IPS DF 19.7 (cell line): Measurements from ENCODE around the gene FBLN5.
"Not testable (repeated sequence)": the region's sequence is repeated elsewhere in the genome, so short reads cannot be mapped to it uniquely, and the experiment has no call there.

Experiments
- DNase-seq: peaks from one replicate; pipeline ENCODE4 v3.0.0-alpha.2; 2013; ENCODE audit warnings: low read depth, low spot score

Gene FBLN5

DNA sequence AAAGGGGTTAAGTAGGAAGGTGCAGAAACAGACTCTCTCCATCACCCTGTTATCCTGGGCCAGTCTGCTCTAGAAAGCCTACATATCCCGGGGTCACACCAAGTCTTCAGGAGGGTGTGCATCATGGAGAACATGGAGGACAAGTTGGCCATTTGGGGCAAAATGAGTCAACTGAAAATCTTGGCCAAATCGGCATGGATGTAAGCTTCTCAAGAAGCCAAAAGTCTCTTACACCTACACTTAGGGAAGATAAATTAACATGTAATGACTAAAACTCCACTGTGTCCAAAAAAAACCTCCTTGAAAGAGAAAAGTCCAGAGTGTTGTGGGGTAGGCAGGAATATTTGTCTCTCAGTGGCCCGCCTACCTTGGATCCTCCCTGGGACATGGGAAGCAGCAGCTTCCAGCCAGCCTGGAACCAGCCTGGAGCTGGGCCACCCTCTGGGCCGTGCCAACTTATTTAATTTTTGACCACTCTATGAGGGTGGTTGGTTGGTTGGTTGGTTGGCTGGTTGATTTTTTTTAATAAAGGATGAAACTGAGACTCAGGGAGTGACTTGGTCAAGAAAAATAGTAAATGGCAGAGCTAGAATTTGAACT, 62.3 kb downstream of the FBLN5 start:
- DNase-seq: no peak

DNA sequence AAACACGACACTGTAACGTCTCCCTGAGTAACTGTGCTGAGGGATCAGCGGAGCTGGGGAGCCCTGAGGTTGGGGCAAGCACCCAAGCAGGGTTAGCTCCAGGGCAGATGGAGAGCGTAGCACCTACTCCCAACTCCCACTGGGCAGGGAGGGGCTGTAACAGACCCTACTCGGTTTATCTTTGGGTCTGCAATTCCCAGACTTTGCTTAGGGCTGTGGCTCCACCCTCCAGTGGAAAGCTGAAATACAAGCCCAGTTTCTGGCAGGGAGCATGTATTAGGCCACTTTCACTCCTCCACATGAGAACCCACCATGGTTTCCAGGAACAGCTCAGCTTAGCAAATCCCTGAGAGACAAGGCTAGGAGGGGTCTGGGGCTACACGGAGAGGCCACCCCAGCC, 62.8 kb downstream of the FBLN5 start:
- no peak for DNase-seq

DNA sequence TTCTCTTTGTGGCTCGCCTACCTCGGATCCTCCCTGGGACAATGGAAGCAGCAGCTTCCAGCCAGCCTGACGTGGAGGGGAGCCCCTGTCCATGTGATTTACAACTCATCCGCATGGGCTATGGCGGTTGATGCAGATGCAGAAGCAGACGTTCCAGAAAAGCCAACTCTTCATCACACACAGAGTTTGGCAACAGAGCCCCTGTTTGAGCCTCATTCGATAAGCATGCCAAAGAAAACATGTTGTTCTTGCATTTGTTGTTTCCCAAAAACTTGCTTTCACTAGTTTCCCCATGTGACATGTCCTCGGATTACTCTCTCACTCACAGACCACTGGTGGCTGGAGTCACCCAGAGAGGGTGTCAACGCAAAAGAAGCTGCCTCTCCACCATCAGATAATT, 63.7 kb downstream of the FBLN5 start:
- DNase-seq: no peak

DNA sequence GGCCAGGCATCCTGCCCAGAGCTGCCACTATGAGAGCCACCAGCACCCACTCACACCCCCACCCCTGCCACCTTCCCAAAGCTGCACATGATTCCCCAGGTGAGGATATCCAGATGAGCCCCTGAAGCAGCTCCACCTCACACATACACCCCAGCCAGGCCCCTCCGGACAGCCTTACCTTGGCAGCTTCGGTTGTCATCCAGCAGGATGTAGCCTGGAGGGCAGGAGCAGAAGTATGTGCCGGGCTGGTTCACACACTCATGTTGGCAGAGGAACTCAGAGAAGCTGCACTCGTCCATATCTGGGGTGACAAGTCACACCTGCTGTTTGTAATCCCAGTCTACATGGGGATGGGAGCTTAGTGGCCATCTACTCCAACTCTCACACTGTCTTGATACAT, 64.7 kb downstream of the FBLN5 start:
- DNase-seq: no peak

DNA sequence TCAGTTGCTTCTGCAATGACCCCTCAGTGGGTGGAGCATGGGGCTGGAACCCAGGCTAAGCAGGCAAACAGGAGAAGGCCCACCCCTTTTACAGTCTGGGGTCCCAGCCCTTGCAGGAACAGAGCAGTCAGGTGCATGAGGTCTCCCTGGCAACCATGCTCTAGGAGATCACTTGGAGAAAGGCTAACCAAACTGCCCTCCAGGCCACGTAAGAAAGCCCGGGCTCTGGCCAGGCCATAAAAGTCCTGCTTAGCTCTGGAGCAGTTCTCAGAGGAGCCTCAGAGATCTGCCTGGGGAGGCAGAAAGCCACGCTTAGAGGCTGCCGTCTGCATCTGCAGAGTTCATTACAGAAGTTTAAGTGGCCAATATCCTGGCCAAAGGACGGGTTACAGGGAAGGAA, 65.1 kb downstream of the FBLN5 start:
- DNase-seq: no peak

DNA sequence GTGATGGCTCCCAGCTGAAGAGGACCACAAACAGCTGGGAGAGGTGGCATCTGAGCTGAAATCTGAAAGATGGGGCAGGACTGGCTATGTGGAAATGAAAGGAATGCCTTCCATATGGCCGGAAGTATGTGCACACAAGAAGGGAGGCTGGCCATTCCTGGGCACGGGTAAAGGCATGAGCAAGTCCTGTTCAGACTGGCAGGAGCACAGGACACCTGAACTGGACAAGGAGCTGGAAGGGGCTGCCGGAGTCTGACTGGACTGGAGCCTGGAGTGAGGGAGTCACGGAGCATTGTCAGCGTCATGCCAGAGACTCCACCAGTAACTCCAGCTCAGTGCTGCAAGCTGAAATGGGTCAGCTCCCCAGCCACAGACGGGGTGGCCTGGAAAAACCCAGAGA, 68.3 kb downstream of the FBLN5 start:
- no peak for DNase-seq

DNA sequence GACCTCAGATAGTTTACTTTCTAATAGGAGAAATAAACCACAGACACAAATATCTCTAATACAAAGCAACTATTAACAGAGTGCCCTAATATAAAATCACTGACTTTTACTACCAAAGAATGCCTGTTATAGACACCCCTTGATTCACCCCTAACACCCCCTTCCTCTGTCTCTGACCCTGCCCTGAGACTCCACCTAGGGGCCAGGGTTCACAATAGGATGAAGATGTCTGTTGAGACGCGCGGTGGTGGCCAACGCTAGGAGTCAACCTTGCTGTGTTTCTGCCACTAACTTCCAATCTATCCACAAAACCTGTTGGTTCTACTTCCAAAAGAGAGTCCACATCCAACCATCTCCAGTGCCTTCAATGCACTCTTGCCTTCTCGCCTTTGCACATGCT, 69.2 kb downstream of the FBLN5 start:
- DNase-seq: no peak

DNA sequence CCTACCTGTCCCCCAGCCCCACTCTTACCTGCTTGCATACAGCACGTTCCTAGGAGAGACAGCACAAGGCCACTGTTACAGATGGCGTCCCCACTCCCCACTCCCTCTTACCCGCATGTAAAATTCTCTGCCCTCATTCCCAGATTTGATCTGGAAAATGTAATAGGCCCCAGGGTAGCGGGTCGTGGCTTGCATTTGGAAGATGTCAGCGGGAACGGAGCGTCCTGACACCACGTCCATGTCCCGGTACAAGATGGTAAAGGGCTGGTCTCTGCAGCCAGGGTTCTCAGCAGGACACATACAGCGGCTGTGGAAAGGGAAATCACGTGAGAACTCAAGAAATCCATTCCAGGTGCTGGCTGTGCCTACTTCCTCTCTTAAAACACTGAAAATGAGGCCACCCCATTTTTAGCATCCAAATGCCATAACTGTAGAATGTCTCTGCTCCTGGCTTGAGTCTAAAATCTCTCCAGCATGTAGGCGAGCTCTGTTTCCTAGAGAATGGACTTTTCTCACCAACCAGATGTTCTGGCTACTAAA, 70.0 kb downstream of the FBLN5 start:
- no peak for DNase-seq

DNA sequence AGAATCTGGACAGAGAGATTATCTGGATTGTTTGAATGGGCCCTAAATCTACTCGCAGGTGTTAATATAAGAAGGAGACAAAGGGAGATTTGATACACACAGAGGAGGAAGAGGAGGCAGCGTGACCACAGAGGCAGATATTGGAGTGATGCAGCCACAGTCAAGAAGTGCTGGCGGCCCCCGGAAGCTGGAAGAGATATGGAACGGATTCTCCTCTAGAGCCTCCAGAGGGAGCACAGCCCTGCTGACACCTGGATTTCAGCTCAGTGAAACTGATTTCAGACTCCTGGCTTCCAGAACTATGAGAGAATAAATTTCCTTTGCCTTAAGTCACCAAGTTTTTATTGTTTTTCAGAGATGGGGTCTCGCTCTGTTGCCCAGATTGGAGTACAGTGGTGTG, 71.0 kb downstream of the FBLN5 start:
- no peak for DNase-seq

DNA sequence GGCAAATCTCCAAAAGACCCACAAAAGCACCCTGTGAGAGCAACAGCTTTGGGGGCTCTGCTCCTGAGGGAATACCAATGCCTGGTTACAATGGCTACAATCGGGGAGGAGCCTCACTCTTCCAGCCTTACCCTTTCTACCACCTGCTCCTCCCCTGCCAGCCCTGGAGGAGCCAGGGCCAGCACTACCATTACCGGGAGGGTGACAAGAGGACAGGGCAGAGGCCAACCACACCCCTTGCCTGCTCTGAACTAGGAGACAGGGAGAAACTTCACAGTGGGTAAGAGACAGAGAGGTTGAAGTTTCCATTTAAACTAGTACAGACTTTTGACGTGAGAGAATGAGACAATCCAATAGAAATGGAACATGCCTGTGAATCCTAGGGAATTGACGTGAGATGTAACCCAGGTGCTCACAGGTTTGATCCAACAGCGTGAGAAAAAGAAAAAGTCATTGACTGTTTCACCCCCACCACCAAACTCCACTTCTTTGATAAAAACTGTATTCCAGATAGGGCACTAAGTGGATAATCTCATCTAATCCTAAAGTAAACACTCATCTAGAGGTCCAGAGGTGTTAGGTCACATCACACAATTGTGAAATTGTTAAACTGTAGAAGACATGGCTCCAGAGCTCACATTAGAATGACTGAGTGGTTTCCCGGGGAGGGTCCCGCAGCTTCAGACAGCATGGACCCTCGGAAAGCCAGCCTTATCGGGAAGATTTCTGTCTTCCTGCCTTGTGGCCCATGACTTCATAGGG, 71.8 kb downstream of the FBLN5 start:
- no peak for DNase-seq

DNA sequence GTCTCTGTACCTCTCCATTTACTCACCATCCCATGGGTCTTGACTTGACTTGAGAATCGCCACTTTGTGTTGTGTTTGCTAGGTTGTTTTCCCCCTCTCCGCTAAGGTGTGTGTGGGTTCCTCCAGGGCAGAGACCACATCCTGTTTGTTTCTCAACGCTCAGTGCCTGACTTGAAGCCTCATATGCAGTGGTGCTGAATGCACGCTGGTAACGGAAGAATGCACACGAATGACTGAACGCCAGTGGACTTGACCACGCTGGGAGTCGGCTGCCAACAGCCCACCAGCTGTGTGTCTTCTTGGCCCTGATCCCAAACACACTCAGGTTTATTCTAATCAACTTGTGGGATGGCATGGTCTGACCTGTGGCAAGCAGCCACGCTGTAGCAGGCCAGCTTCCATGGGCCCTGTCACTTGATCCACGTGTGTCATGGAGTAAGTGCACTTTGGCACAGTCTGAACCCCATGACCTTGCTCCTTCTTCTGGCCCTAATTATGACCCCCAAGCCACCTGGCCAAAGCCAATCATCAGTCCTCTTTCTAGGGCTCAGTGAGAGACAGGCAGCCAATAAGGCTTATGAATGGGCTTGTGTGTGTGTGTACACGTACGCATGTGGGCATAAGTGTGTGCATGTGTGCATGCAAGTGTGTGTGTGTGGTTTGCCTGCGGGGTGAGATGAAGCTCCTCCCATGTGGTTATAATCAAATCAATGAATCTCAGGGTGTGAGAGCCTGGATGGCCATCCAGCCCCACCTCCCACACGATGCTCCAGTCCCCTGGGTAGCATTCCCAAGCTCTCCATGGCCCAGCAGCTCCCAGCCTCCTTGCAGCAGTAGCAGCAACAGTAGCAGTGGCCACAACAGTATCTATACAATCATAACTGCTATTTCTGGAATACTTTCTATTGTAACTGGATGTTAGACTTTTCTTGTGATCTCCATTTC, 73.8 kb downstream of the FBLN5 start:
- DNase-seq: no peak

DNA sequence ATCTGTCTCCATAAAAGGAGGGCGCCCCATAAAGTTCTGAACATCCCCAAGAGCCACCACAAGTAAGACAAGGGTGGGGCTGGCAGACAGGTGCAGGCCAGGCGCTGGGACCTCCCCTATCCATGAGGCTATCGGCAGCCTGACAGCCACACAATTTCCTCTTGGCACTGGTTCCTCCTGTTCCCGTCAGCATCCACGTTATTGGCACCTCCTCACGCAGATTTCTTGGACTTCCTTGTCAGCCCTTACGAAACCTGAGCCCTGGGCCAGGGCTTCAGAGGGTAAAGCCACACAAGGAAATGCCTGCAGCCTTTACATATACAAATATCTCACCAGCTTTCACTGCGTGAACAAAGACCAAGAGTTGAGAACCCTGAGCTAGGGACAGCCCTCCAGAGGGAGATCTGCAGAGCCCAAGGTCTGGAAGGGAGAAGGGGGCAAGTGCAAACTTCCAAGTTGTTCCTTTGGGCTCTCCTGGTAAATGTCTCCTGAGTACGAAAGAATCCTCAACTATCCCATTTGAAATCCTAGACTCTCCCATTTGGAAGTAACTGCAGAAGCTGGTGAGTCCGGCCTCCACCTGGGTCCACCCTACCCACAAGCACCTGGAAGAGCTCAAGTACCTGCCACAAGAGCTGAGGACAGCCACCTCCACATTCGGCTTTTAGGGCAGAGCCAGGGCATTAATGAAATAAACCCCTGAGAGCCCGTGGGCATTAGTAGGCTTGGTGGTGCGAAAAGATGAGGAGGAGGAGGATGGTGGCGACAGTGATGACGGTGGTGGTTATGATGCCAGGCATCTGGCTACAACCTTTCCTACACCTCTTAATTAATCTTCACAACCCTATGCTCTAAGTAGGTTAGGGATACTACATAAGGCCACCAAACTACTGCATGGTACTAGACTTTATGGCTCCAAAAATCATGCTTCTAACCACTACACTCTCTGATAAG, 74.7 kb downstream of the FBLN5 start:
- DNase-seq: no peak

DNA sequence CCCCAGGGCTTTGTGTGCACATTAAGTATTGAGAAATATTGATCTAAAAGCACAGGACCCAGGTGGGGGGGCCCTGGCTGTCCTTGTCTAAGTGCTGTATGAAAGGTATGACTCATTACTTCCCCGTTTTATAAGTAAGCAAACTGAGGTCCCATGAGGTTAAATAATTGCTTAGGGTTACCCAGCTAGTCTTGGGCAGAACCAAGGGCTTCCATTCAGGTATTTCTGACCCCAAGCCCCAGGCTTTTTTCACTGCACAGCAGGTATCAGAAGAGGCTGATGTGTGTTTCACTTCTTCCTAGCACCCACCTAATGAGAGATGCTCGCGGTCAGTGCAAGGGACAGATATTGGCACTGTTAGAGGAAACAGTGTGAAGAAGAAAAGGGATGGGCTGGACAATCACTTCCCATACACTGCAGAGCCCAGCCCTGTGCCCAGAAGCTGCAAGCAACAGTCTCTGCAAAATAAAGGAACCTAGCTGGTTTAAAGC, 75.4 kb downstream of the FBLN5 start:
- no peak for DNase-seq

DNA sequence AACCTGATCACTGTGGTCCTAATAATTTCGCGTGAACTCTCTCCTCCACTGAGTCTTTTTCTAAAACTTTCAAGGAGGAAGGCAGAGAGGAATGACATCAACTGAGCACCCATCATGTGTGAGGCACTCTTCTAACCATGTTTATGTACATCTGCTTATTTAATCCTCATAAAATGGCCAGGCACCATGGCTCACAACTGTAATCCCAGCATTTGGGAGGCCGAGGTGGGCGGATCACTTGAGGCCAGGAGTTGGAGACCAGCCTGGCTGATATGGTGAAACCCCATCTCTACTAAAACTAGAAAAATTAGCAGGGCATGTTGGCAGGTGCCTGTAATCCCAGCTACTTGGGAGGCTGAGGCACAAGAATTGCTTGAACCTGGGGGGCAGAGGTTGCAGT, 76.1 kb downstream of the FBLN5 start:
- DNase-seq: not testable (repeated sequence)

DNA sequence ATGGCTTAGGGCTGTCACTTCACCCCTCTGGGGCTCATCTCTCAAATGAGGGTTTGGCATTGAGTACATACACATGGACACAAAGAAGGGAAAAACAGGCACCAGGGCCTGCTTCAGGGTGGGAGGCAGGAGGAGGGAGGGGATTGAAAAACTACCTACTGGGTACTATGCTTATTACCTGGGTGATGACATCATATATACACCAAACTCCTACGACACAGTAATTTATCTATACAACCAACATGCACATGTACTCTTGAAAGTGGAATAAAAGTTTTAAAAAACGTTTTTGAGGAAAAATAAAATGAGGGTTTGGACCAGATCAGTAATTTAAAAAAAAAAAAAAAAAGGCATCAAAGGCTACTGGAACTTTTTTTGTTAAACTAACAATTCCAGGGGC, 76.6 kb downstream of the FBLN5 start:
- DNase-seq: no peak

DNA sequence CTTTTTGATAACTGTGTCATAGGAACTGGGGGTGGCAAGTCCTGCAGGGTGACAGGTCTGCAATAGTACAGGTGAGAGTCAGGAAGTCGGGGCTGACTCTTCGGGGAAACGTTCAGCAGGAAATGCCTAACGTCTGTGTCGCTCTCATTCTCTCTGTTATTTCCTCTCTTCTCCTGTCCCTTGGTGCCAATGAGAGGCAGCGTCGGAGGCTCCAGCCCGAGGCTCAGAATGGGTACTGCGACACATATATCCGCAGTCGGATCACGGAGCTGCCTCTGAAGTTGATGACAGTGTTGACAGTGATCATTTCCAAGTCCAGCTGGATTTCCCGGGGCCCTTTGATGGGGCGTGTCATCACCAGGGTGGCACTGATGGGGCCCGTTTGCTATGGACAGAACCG, 77.5 kb downstream of the FBLN5 start:
- no peak for DNase-seq

DNA sequence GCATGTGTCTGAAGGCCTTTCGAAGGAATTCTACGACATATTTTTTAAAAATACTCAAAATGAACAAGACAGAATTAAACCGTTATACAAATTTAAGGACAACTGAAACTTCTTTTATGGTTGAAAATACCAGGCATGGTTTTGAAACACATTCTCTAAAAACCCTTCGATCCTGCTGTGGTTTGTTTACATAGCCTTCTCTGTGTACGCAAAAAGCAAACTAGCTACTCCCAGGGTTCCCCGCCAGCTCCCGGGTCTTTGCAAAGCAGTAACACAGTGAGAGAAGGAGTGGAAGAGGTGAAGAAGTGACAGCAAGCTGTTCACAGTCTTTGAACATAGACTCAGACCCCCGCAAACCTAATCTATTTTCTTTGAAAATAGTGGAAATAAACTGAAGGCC, 77.9 kb downstream of the FBLN5 start:
- DNase-seq: no peak

DNA sequence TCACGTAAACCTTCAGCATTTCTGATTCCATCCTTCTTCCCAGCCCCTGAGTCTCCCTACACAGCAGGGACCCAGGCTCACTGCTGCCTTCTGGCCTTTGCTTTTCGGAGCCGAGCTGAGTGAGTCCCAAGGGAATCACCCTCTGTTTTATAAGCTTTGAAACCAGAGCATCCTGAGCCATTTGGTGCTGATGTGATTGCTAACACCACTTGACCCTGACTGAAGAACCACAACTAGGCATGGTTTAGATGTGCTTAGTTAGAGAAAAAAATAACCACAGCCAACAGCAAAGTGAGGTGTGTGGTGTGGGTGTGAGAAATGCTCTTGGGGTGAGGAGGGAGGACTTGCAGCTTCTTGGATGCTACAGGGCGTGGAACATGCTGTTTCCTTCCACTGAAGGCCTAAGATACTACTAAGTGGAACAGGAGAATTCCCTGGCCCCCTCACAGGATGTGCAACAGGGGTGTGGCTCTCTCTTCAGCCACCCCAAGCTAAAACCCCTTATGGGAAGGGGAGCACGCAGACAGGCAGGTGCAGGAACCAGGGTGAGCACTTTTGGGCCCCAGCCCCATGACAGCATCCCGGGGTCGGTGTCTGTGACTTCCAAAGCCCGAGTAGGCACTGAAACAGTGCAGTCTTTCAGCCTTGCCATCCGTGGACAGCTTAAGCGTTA, 80.0 kb downstream of the FBLN5 start, which contains the start of gene TC2N:
TSS of gene TC2N (minus strand) at position 221 of the 673 bp plus-strand sequence. CDS start 53,767 bp downstream, outside the sequence.
- DNase-seq: no peak

DNA sequence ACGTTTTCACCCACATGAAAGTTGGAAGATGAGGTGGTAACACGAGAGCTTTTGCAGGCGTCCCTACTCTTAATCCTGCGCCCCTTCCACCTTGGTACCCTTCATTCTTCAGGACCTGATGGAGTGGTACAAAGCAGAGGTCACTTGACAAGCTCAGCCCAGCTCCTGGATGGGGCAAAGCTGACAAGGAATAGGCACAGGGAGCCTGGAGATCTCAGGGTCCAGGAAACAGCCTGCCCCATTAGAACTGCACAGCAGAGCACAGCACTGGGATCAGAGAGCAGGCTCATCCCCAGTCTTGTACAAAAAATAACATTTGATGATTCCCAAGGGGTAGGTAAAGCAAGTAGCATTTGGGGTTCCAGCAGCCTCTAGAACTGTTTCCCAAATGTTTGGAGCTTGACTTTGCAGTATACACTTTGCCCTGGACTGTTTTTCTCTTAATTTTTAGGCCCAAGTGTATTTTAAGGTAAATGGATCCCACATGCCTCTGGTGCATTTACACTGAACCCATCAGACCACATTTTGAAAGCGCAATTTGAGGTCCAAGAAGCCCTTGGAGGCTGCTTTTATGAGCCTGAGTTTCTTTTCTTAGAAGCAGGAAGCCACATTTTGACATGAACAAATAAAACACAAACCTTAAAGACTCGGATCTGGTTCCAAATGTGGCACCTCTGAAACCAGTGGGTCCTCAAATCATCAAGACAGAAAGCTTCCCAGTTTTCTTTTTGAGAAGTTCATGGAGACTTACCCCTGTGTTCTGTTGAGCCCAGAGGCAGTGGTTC, 80.8 kb downstream of the FBLN5 start:
- DNase-seq: no peak
